GM10248 (cell line): ENCODE measurements around the gene TMEM51.

Experiments
- CTCF ChIA-PET: fragments of 300-600 bp; sonication (Branson Sonifier 250); formaldehyde crosslinking; extraction: SDS; loops from one replicate; lab custom pipeline; 2021; ENCODE audit warnings: antibody characterized with exemption; lab: Yijun Ruan, JAX
- POLR2A ChIA-PET: fragments of 350-650 bp; sonication (Branson Sonifier 250); formaldehyde crosslinking; extraction: SDS; loops from one replicate; lab custom pipeline; 2020; ENCODE audit warnings: antibody characterized with exemption; lab: Yijun Ruan, JAX
- DNase-seq: peaks from one replicate; pipeline ENCODE4 v3.0.0; 2012; ENCODE audit errors: extremely low spot score
- CTCF ChIP-seq: IDR thresholded peaks from 2 replicates; pipeline ENCODE4 v1.5.1; 2012; ENCODE audit warnings: mild to moderate bottlenecking, low read depth; ENCODE audit errors: extremely low read depth, missing control alignments, control extremely low read depth

Gene TMEM51

GRCh38 chr1:15210651-15211375 is 57.3 kb downstream of the TMEM51 start:
- ChIA-PET POLR2A (no interaction called here), CTCF (no interaction called here)
- TF ChIP-seq CTCF, result no peak
- DNase-seq, result no peak

GRCh38 chr1:15211424-15211823 is 57.9 kb downstream of the TMEM51 start:
- no peak for DNase-seq
- ChIA-PET CTCF (interaction anchor here (1.2 kb wide), 1 partner anchor 22 kb away, joined by 3 read pairs; no protein-coding TSS in a partner anchor), POLR2A (no interaction called here)
- no peak for TF ChIP-seq CTCF

GRCh38 chr1:15212216-15212953 is 58.8 kb downstream of the TMEM51 start:
- ChIA-PET CTCF (interaction anchor here (1.2 kb wide), 1 partner anchor 23 kb away, joined by 3 read pairs; no protein-coding TSS in a partner anchor), POLR2A (no interaction called here)
- DNase-seq, result no peak
- no peak for TF ChIP-seq CTCF

GRCh38 chr1:15212954-15213291 is 59.4 kb downstream of the TMEM51 start:
- CTCF ChIA-PET, result no interaction called here
- no peak for TF ChIP-seq CTCF
- DNase-seq, result no peak
- POLR2A ChIA-PET, result no interaction called here

- POLR2A ChIA-PET, result no interaction called here
- no peak for TF ChIP-seq CTCF
- CTCF ChIA-PET, result no interaction called here
- DNase-seq, result no peak
Measured at GRCh38 chr1:15213341-15213821, 59.8 kb downstream of the TMEM51 start.

GRCh38 chr1:15214527-15214926 is 61.0 kb downstream of the TMEM51 start:
- POLR2A ChIA-PET, result no interaction called here
- CTCF ChIA-PET, result no interaction called here
- TF ChIP-seq CTCF, result no peak
- DNase-seq, result no peak
